NCI-H82 treated with DMSO at 0.1 percent for 48 hours (cell line): ENCODE measurements around the gene HS6ST3.
A peak's percentile ranks its signal among the peaks of the same experiment; 100 is the strongest.
"Not testable (repeated sequence)": the region's sequence is repeated elsewhere in the genome, so short reads cannot be mapped to it uniquely, and the experiment has no call there.

Experiments used
- DNase-seq: peaks from one replicate; lab custom pipeline; 2025; ENCODE audit not compliant: unreplicated experiment; lab: John Stamatoyannopoulos, UW

The HS6ST3 gene

GRCh38 chr13:96091164-96092117 is 1.5 kb downstream of the HS6ST3 start:
- DNase-seq, result peak; percentile 54

GRCh38 chr13:96093296-96094006 is 3.5 kb downstream of the HS6ST3 start:
- DNase-seq, result no peak

GRCh38 chr13:96100457-96101220 is 10.7 kb downstream of the HS6ST3 start:
- DNase-seq, result no peak

GRCh38 chr13:96104516-96104915 is 14.6 kb downstream of the HS6ST3 start:
- no peak for DNase-seq

- DNase-seq, result not testable (repeated sequence)
Observed at GRCh38 chr13:96108072-96108471, 18.2 kb downstream of the HS6ST3 start.

- no peak for DNase-seq
Observed at GRCh38 chr13:96109125-96109524, 19.2 kb downstream of the HS6ST3 start.

- no peak for DNase-seq
Observed at GRCh38 chr13:96112936-96113335, 23.0 kb downstream of the HS6ST3 start.

- DNase-seq, result not testable (repeated sequence)
Observed at GRCh38 chr13:96115368-96115767, 25.5 kb downstream of the HS6ST3 start.

GRCh38 chr13:96119921-96120320 is 30.0 kb downstream of the HS6ST3 start:
- no peak for DNase-seq

GRCh38 chr13:96130818-96131340 is 41.0 kb downstream of the HS6ST3 start:
- no peak for DNase-seq

GRCh38 chr13:96141032-96141431 is 51.1 kb downstream of the HS6ST3 start:
- no peak for DNase-seq

GRCh38 chr13:96159725-96160124 is 69.8 kb downstream of the HS6ST3 start:
- no peak for DNase-seq

GRCh38 chr13:96161141-96161540 is 71.2 kb downstream of the HS6ST3 start:
- DNase-seq, result no peak

GRCh38 chr13:96165840-96166239 is 75.9 kb downstream of the HS6ST3 start:
- DNase-seq, result no peak

- no peak for DNase-seq
Observed at GRCh38 chr13:96172066-96172465, 82.2 kb downstream of the HS6ST3 start.

- DNase-seq, result no peak
Observed at GRCh38 chr13:96178759-96179158, 88.9 kb downstream of the HS6ST3 start.

- DNase-seq, result no peak
Observed at GRCh38 chr13:96179309-96179708, 89.4 kb downstream of the HS6ST3 start.

GRCh38 chr13:96181911-96182310 is 92.0 kb downstream of the HS6ST3 start:
- no peak for DNase-seq

GRCh38 chr13:96185818-96186217 is 95.9 kb downstream of the HS6ST3 start:
- no peak for DNase-seq

- DNase-seq, result no peak
Observed at GRCh38 chr13:96191367-96191766, 101.5 kb downstream of the HS6ST3 start.

GRCh38 chr13:96193728-96194310 is 103.9 kb downstream of the HS6ST3 start:
- DNase-seq, result peak; percentile 76
